Suprapubic skin (tissue), 4 donors: ENCODE data around the gene HDGFL2. TPM values are rescaled to one million over a fixed set of nuclear protein-coding genes. Genes with fewer than 3 reads are reported as not detected.

Source experiments
- DNase-seq, 2 donors: peaks; one replicate each; pipeline ENCODE4 v3.0.0-alpha.2; 2019; ENCODE audit warnings: low spot score in 2 of 2
- H3K27ac ChIP-seq: fragments of 200-600 bp; sonication (generic); one replicate; pipeline ENCODE4 v1.5.1; 2019
- H3K27me3 ChIP-seq: fragments of 200-600 bp; sonication (generic); one replicate; pipeline ENCODE4 v1.5.1; 2019
- H3K36me3 ChIP-seq: fragments of 200-600 bp; sonication (generic); one replicate; pipeline ENCODE4 v1.5.1; 2019
- H3K4me1 ChIP-seq: fragments of 200-600 bp; sonication (generic); one replicate; pipeline ENCODE4 v1.5.1; 2019
- H3K4me3 ChIP-seq: fragments of 200-600 bp; sonication (generic); one replicate; pipeline ENCODE4 v1.5.1; 2019; ENCODE audit warnings: mild to moderate bottlenecking
- H3K9me3 ChIP-seq: fragments of 200-600 bp; sonication (generic); one replicate; pipeline ENCODE4 v1.5.1; 2019
- CTCF ChIP-seq, 2 donors: fragments of 200-600 bp in 1 of 2; fragments of 450-650 bp in 1 of 2; sonication (generic) in 1 of 2; IDR thresholded peaks; one replicate each; pipeline ENCODE4 v1.5.1; 2016 to 2019; ENCODE audit warnings: antibody characterized with exemption in 2 of 2, mild to moderate bottlenecking in 1 of 2, moderate library complexity in 1 of 2
- EP300 ChIP-seq: sonication (generic); formaldehyde crosslinking; IDR thresholded peaks from one replicate; pipeline ENCODE4 v1.6.1; 2017; ENCODE audit warnings: antibody characterized with exemption
- POLR2A ChIP-seq, 2 donors: fragments of 450-650 bp; IDR thresholded peaks; one replicate each; pipeline ENCODE4 v1.6.1; 2017; ENCODE audit warnings: antibody characterized with exemption in 2 of 2, mild to moderate bottlenecking in 2 of 2, moderate library complexity in 2 of 2
- POLR2AphosphoS5 ChIP-seq, 3 donors: sonication (generic); formaldehyde crosslinking; IDR thresholded peaks; one replicate each; pipeline ENCODE4 v1.6.1; 2017; ENCODE audit warnings: antibody characterized with exemption in 3 of 3
- WGBS: methylation state at CpG from one replicate; pipeline ENCODE4 v1.1.5; 2018; 5-methylcytosine and 5-hydroxymethylcytosine counted together
- total RNA-seq, 4 donors: library from RNA; depleted of rRNA; stranded (reverse); fragments of >200 nt; gene quantifications; one replicate each; pipeline ENCODE4 v1.1.0, GENCODE V29; 2016

Gene HDGFL2
- total RNA-seq, 4 donors from 2014 or later, result 23.0 to 27.4 (median 23.4) TPM

DNA sequence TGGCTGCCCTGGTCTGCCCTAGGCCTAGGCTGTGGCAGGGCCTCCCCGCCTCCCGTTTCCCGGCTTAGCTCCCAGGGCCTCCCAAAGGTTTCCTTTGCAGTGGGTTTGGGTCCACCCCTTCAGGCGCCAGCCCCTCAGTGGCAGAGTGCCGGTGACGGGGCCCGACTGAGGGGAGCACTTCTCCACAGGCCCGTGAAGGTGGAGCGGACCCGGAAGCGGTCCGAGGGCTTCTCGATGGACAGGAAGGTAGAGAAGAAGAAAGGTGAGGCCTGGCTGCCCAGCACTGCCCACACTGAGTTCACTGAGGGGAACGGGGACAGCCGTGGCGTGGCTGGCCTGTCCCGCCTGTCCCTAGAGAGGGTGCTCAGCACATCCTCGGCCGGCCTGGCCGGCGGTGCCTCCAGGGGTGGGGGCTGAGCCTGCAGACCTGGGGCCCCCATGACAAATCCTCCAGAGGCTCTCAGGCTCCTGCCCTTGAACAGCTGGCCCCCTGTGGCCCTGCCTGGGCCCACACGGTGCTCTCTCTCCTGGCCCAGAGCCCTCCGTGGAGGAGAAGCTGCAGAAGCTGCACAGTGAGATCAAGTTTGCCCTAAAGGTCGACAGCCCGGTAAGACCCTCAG lies 25.8 kb downstream of the HDGFL2 start:
- WGBS, result 97% methylated on average over 18 of the region's 25 CpGs
- no peak for TF ChIP-seq CTCF (IDR thresholded peaks at IDR 0.05)
- no peak for TF ChIP-seq POLR2AphosphoS5 (IDR thresholded peaks at IDR 0.05)
- no peak for TF ChIP-seq EP300
- TF ChIP-seq POLR2A (IDR thresholded peaks at IDR 0.05), result no peak
- H3K27ac ChIP-seq, result no peak overlapping the region
- peaks cover 96% of the 10 kb centered on the region for H3K36me3 ChIP-seq
- no peak for DNase-seq
- no peaks in the 10 kb centered on the region for H3K4me1 ChIP-seq
- H3K4me3 ChIP-seq, result no peak overlapping the region
- H3K9me3 ChIP-seq, result no peaks in the 10 kb centered on the region
- H3K27me3 ChIP-seq, result no peaks in the 10 kb centered on the region

DNA sequence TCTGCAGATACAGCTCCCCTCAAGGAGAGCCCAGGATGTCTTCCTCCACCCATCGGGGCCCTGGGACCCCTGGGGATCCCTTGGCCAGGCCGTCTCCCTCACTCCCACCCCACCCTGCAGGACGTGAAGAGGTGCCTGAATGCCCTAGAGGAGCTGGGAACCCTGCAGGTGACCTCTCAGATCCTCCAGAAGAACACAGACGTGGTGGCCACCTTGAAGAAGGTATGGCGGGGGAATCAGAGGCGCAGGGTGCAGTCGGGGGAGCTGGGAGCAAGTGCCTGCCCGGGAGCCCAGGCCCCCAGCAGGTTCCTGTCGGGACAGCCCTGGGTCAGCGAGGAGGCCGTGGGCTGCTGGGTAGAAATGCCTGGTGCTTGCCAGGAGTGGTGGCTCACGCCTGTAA lies 26.6 kb downstream of the HDGFL2 start:
- WGBS, result 96% methylated on average over 12 of the region's 12 CpGs
- no peaks in the 10 kb centered on the region for H3K4me1 ChIP-seq
- TF ChIP-seq POLR2A (IDR thresholded peaks at IDR 0.05), result no peak
- TF ChIP-seq CTCF (IDR thresholded peaks at IDR 0.05), result no peak
- no peak for TF ChIP-seq POLR2AphosphoS5 (IDR thresholded peaks at IDR 0.05)
- no peak for TF ChIP-seq EP300
- H3K4me3 ChIP-seq, result no peak overlapping the region
- DNase-seq, result no peak
- H3K36me3 ChIP-seq, result peaks cover 97% of the 10 kb centered on the region
- H3K27me3 ChIP-seq, result no peaks in the 10 kb centered on the region
- no peak overlapping the region for H3K27ac ChIP-seq
- H3K9me3 ChIP-seq, result no peaks in the 10 kb centered on the region

- H3K9me3 ChIP-seq, result no peaks in the 10 kb centered on the region
- WGBS, result 96% methylated on average over 23 of the region's 23 CpGs
- H3K27ac ChIP-seq, result no peak overlapping the region
- H3K36me3 ChIP-seq, result peaks cover 94% of the 10 kb centered on the region
- TF ChIP-seq POLR2AphosphoS5 (IDR thresholded peaks at IDR 0.05) (no peak), CTCF (IDR thresholded peaks at IDR 0.05) (no peak), POLR2A (IDR thresholded peaks at IDR 0.05) (no peak), EP300 (no peak)
- H3K4me3 ChIP-seq, result no peak overlapping the region
- no peaks in the 10 kb centered on the region for H3K4me1 ChIP-seq
- DNase-seq, result no peak
- H3K27me3 ChIP-seq, result no peaks in the 10 kb centered on the region
Observed at GRCh38 chr19:4499318-4499717, 27.2 kb downstream of the HDGFL2 start.

- WGBS, result 90% methylated on average over 14 of the region's 15 CpGs
- no peak for DNase-seq
- Histone ChIP-seq H3K27me3 (no peaks in the 10 kb centered on the region), H3K36me3 (peaks cover 93% of the 10 kb centered on the region), H3K27ac (no peak overlapping the region), H3K4me3 (no peak overlapping the region), H3K9me3 (no peaks in the 10 kb centered on the region), H3K4me1 (no peaks in the 10 kb centered on the region)
- no peak for TF ChIP-seq POLR2AphosphoS5 (IDR thresholded peaks at IDR 0.05)
- TF ChIP-seq POLR2A (IDR thresholded peaks at IDR 0.05), result no peak
- TF ChIP-seq CTCF (IDR thresholded peaks at IDR 0.05), result no peak
- no peak for TF ChIP-seq EP300
Observed at GRCh38 chr19:4499855-4500254, 27.8 kb downstream of the HDGFL2 start.

DNA sequence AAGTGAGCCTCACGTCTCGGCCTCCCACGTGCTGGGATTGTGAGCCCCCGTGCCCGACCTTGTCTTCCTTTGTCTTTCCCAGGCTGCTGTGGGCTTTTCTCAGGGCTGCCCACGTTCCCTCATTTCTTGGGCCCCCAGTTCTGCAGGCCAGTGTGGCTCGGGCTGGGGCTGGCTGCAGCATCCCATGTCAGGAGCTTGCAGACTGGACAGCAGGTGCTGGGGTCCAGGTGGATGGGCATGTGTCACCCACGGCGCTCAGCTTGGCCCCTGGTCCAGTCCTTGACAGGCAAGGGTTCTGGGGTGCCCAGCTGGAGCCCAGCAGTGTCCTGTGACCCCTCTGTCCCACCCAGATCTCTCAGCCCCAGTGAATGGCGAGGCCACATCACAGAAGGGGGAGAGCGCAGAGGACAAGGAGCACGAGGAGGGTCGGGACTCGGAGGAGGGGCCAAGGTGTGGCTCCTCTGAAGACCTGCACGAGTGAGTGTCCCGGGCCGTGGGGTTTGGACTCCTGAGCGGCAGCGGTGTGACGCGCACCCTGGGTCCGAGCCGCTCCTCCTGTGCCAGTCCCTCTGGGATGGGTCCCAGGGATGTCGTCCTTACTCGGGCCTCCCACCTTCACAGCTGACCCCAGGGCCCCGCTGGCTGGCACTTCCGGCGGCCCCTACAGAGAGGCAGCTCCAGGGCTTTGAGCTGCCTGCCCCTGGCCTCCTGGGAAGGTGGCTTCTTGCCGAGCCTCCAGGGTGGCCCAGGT lies 28.9 kb downstream of the HDGFL2 start:
- WGBS, result 89% methylated on average over 17 of the region's 29 CpGs

More for the DNA sequence above, 28.9 kb downstream of the HDGFL2 start:
- no peak overlapping the region for H3K27ac ChIP-seq
- no peaks in the 10 kb centered on the region for H3K4me1 ChIP-seq
- H3K27me3 ChIP-seq, result no peaks in the 10 kb centered on the region
- H3K4me3 ChIP-seq, result no peak overlapping the region
- DNase-seq, result no peak
- TF ChIP-seq POLR2A (IDR thresholded peaks at IDR 0.05), result no peak
- TF ChIP-seq CTCF (IDR thresholded peaks at IDR 0.05), result no peak
- no peak for TF ChIP-seq EP300
- TF ChIP-seq POLR2AphosphoS5 (IDR thresholded peaks at IDR 0.05), result no peak
- H3K9me3 ChIP-seq, result no peaks in the 10 kb centered on the region
- peaks cover 93% of the 10 kb centered on the region for H3K36me3 ChIP-seq
